SKM-1 (cell line): ENCODE data around the gene PCNX2.

Experiments used
- DNase-seq: peaks from one replicate; lab custom pipeline; 2025; ENCODE audit not compliant: unreplicated experiment; lab: John Stamatoyannopoulos, UW

Gene PCNX2

DNA sequence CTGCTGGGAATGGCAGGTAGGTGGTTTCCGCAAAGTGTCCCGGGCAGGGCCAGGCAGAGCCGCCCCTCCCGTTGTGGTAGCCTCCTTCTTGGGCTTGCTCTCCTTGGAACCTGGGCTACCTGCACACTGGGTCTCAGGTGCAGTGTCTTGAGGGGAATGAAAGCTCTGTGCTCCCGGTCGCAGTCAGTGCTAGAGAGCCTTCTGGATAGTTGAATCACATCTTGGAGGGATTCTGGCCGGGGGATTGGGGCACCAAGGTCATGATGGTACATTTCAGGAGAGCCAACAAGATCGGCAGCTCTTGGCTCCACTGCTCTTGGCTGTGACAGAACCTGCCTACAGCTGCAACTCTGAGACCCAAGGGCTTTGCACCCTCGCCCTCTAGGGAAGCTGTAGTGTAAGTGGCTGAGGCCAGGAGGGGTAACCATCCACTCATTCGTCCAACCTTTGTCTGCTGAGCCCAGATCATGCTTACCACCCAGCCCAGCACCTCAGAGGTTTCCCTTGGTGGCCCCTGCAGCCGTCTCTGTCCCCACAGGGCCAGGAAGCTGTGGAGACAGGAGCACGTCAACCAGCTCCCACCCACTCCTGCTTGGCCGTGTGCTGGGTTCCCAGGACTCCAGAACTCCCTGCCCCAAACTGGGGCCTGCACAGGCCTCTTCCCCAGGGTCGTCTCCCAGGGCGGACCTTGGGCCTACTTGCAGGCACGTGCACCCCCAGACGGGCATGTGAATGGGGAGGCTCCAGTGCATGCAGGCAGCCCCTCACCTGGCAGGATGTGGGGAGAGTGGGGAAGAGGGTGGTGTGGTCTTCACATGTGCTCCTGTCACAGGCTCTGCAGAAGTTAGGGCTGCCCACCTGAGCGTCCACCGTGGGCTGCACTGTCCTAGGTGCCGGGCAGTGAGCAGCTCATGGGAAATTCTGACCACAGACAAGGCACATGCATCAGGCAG lies 305.1 kb downstream of the PCNX2 start:
- DNase-seq: no peak

DNA sequence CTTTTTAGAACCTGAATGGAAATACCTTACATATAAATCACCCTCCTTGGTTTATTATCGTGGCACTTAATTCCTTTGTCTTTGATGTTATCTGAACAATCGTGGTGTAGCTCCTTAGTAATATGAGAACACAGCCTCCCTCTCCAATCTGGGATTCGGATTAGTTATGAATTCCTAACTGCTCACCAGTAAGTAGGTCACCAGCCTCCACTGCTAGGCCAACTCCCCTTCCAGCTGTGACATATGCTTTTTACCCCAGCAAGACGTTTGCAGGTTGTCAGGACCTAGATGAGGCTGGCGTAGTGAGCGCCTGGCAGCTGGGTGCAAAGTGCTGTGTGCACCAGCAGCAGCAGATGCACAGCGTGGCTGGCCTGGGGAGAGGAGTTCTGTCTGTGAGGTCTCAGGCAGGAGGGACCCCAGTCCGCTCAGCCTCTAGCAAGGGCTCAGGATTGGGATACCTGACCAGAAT lies 306.9 kb downstream of the PCNX2 start:
- DNase-seq: no peak

DNA sequence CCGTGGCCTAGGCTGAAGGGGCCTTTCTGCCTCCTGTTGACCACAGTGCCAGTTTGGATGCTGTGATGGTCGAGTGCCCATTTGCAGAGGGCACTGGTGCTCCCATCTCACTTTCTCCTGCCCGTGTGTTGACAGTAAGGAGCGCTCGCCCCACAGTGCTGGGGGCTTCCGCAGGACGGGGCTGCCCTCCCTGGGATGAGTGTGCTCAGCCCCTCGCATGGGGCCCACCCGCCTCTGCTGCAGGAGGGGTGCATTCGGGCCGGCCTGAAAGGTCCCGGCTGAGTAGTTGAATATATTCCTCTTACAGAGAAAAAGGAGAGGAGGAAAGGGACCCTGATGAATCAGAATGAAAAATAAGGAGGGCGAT lies 307.8 kb downstream of the PCNX2 start:
- DNase-seq: no peak

DNA sequence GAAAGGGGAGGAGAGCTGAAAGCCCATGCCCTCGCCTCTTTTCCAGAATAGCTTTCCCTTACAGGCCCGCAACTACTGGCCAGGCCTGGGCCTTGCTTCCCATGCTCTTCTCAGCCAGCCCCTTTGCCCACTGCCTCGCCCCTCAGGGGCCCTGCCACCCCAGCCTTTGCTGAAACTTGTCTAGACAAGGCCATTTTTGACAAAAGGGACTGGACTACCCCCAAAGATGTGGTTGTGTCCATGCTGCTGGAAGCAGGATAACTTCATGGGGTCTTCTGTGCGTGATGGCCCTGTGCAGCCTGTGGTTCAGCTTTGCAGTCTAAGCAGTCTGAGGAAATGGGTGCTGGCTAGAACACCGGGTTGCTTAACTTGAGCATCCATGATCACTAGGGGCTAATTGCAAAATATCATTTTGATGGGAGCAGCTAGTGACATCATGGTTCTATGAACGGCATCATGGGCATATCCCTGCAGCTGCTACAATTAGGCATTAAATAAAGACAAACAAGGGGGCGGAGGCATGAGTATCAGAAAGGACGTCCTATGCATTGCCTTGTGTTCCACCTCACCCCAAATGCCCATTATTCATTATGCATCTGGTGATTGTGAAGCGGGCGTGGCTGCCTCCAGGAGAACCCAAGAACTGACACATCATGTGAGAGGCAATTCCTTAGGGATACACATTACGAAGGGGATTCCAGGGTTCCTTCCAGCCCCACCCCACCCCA lies 308.3 kb downstream of the PCNX2 start:
- DNase-seq: no peak

DNA sequence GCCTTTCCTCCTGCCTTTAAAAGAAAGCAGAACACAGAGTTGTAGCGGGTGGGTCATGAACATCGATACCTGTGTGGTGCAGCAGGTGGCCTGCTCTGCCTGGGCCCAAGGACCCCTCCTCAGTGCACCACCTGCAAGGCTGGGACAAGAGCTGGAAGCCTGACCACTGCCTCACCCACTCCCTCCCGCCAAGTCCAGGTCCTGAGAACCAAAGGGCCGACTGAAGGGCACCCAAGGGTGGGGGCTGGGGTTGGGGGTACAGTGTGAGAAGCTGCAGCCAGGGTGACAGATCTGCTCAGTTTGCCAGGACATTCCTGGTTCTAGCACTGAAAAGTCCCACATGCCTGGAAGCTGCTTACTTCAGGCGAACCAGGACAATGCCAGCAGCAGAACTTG lies 309.0 kb downstream of the PCNX2 start:
- DNase-seq: no peak

DNA sequence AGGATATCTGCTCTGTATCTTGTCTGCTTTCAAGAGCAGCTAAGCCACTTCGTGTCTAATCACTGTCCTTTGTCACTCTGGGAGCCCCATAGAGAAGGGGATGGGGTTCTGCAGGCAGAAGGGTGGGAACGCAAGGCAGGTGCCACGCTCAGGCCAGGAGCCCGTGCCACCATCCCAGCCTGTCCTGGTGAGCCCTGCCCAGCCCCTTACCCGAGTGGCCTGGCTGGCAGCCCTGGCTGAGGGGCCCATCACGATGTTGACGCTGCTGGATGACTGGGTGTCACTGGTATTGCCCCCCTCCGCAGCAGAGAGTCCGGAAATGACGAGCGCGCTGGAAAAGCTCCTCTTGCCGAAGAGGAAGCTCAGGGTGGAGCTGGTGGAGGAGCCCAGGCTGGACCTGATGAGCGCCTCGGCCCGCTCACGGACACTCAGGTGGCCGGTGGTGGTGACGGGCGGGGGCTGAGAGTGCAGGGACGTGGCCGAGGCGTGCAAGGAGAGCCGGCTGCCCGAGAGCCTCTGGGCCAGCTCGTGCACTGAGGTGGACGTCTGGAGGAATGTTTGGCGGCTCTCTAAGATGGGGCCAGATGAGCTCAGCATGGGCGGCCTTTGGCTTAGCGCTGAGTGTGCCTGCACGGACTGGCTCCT lies 309.5 kb downstream of the PCNX2 start:
- DNase-seq: no peak

DNA sequence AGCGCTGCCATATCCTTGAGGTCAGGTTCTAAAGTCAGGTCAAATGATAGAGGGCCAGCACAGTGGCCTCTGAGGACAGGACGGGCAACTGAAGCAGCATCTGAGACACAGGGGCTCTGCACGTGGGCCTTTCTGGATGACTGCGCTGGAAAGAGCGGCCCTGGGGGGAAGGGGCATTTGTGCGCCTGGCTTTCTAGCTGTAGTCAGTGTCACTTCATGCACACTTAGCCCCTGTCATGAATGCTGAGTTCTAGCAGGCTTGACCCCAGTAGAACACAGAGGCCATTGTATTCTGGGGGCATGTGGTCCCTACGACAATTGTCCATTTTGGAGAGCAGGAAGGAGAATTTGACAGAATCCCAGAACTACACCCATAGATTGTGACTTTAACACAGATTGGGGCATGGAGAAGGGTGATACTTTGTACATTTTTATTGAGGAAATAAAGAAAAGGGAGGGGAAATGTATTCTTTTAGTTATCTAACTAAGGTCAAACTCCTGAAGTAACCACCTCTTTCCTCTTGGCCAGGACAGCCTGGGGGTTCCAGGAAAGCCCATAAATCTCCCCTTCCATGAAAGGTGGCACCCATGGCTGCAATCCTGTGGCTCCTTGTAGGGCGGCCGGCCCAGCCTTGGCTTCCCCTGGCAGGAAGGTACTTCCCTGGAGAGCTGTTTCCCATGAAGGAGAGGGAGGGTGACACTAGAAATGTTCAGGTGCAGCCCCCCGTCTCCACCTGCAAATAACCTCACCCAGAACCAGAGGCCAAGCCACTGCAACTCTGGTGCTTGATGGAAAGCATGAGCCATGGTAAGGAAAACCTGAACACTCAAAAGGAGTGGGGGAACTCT lies 310.7 kb downstream of the PCNX2 start:
- DNase-seq: no peak

DNA sequence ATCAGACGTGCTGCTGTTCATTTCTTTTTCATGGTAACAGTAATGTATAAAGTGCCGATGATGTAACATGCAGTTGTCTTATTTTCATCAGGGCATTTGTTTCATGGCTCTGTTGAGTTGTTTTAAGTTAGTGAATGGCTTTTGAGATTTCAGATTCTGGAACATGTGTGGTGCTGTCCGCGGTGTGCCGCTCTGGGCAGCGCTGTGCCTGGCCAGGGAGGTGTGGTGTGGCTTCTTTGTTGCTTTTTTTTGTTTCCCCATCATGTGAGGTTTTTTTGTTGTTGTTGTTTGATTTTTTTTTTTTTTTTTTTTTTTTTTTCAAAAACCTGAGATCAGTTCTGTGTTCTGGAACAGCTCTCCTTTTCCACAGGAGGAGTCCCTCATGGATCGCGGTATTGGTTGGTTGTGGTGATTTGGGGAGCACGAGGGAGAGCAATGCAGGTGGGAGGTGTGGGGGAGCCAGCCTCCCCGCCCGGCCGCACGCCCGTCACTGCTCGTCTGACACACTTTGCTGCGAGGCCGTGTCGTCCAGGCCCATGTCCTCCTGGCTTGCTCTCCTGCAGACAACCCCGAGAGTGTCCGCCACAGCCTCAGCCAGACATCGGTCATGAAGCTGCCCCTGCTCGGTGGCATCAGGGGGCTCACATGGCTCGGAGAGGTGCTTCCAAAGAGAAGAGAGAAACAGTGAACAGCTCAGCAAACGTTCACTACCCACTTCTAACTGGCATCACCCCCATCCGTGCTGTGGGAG lies 311.5 kb downstream of the PCNX2 start:
- no peak for DNase-seq

DNA sequence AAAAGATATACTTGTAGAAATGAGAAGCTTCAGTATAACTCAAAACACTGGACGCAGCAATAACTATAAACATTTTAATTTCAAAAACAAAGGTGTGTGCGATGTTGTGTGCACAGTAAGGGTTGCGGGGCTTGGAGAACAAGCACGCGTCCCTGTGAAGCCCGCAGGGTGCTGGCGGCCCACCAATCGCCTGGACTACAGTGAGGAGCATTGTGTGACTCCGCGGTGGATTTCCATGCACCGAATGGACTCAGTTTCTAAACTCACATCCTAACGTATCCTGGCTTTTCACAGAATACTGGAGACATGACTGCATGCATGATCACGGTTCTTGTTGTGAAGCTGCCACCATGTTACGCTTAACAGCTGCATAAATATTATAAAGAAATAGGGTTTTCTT lies 312.1 kb downstream of the PCNX2 start:
- no peak for DNase-seq

DNA sequence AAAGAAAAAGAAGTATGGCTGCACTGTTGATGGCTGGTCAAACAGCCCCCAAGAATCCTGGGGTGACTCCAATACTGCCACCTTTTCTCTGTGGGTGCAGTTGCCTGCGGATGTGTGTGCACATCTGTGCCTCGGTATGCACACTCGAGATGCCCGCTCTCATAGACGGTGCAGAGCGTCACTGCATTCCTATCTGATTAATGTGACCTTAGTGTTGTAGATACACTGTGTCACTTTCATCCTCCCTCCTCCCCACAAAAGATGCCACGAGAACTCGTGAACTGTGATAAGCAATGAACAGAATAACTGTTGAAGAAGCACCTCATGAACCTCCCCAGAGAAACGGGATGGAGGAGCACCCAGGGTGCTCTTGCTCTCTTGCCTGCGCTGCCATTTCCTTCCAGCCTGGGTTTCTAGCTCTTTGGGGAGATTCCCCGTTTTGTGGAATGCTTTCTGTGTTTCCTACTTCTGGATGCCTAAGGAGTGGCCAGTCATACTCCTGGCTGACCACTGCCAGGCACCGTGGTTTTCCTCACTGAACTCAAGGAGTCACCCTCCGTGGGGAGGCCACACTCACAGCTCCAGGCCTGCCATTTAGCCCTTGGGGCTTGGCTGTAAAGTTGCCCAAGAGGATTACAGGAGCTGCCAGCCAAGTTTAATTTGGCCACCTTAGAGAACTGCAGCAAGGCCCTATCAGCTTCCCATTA lies 313.1 kb downstream of the PCNX2 start:
- no peak for DNase-seq

DNA sequence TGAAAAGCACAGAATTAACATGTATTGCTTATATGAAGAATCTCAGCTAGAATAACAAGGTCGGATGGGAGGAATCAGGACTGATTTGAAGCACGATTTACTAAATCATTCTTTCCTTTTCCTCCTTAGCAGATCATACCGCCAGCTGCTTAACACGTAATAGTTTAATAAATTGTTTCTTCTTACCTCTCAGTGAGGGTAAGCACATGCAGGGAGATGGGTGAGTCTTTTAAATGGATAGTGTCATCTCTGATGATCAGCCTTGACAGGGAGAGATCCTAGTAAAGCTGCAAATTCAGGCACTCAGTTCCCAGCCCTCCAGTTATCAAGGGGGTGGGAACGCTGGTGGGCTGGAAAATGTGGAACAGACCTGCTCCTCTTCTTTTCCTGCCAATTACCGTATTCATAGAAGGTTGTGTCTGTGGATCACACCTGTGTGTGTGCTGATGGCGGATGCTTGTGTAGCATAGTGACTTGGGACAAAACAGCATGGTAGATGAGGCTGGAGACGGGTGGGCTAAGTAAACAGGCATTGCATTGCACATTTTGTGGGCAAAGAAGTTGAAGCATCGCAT lies 314.5 kb downstream of the PCNX2 start:
- no peak for DNase-seq

DNA sequence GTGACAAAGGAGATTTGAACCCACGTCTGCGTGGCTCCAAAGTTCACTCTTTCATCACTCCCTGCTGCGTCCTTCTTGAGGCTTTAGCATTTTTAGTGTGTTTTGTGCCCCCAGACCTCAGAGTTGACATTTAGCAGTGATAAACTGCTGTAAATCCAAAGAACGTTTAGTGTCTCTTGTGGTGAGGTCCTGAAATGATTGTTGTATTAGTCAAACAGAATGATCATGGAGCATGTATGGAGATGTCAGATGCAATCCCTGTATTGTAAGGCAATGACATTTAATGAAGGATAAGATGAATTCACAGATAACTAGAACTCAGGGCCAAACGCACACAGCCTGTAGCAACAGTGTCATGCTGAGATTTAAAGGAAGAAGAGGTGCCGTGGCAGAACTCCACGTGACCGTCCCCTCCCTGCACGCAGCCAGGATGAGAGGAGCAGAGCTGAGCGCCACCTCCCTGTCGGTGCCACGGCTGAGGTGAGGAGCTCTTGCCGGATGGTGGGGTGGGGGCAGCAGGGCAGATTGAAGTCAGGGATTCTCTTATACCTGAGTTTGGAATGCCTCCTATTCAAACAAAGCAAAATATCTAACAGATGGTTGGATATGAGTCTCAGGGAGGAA lies 315.1 kb downstream of the PCNX2 start:
- no peak for DNase-seq

DNA sequence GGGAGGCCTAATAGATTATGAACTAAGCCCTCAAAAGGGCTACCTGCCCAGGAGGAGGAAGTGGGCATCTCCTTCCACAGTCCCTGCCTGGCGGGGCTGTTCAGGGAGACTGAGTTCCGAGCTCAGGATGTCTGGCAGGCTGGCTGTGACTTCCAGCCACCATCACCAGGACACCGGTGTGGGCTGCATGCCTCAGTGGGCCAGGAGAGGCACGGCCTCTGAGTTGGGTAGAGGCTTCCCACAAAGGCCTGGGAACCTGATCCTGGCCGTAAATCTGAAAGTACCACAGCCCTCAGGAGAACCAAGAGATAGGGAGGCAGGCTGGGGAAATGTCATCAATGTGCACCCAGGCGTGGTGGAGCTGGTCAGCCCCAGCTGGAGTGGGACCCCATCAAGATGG lies 316.0 kb downstream of the PCNX2 start:
- DNase-seq: no peak

DNA sequence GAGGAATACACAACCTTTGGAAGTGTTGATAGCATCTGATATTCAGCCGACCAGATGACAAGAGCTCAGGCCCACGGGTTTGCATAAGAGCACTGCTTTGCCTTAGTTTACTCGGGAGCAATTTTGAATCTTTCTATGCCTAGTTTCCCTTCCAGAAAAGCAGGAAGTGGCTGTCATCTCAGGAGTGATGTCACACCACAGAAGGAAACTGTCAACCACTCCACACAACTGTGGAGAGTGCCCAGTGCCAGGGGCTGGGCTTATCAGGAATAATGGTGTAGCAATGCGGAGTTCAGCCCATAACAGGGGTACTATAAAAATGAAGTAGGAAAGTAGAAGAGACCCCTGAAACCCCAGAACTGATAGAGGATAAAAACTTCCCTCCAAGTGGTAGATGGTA lies 316.7 kb downstream of the PCNX2 start:
- DNase-seq: no peak

DNA sequence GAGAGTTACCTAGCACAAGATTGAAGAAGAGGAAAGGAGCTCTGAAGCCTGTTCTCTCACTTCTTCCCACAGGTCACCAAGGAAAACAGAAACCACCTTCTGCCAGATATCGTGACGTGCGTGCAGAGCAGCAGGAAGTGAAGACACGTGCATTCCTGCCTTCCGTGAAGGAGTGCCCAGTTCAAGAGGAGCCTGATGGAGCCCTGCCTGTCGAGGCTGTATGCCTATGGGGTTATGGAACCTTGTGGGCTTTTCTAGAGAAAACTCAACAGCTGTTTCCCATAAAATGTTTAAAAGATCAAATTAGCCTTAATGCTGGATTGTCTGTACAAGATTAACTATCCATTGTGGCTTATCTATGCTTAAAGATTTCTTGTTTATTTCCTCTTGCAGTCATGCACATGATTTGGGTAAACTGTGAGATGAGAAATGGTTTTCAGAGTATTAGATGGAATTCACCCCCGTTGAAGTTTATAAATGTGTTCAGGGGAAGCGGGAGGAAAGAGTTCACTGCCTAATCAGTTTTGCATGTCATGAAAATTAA lies 317.4 kb downstream of the PCNX2 start:
- no peak for DNase-seq

DNA sequence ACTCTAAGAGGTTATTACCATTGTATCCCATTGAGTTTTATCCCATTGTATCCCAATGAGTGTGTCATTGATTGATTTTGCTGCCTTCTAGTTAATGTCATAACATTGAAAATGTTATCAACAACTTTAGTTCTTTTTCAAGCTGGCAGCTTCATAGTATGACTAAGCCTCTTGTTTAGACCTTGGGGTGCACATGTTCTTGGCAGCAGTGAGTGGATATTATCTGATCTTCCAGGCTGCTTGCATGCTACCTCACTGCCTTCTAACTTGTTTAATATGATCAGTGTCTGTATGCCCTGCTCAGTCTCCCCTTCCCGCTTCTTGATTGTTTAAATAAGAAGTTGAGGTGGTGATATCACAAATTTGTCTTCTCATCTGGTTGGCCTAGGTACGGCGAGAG lies 320.6 kb downstream of the PCNX2 start:
- DNase-seq: no peak

DNA sequence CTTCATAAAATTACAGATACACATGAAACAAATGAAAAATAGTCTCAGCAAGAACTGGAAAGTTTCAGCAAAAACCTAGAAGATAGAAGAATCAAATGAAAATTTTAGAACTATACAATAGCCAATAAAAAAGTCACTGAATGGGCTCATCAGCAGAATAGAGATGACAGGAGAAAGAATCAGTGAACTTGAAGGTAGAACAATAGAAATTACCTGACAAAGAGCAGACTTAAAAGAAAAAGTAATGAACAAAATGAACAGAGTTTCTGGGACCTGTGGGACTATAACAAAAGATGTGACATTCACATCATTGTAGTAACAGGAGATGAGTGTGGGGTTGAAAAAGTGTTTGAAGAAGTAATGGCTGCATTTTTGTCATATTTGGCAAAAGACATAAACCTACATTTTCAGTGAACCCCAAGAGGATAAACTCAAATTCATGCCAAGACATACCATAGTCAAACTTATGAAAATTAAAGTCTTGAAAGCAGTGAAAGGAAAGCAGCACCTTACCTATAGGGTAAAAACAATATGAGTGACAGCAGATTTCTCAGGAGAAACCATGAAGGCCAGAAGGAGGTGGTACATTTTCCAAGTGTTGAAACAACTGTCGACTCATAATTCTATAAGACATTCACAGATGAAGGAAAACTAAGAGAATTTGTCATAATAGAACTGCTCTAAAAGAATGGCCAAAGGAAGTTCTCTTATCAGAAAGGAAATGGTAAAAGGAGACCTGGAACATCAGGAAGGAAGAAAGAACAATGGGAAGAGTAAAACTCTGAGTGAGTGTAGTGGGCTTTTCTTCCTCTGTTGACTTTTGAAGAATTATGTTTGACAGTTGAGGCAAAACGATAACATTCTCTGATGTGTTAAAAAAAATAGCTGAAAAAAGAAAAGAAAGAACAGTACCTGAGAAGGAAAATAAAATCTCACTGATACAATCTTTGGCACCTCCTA lies 321.6 kb downstream of the PCNX2 start:
- no peak for DNase-seq
